SK-N-SH (cell line): ENCODE data around the gene LHX6. TPM values are rescaled to one million over a fixed set of nuclear protein-coding genes. Genes with fewer than 3 reads are reported as not detected.

ENCODE experiments used
- CTCF ChIA-PET: fragments of 300-600, 350-600 bp; formaldehyde crosslinking; extraction: SDS; loops from one replicate; lab custom pipeline; 2021; lab: Yijun Ruan, JAX
- POLR2A ChIA-PET: fragments of 350-600 bp; sonication (Branson Sonifier 250); formaldehyde crosslinking; extraction: SDS; loops from one replicate; lab custom pipeline; 2020; ENCODE audit warnings: antibody characterized with exemption, inconsistent platforms; lab: Yijun Ruan, JAX
- DNase-seq: peaks from one replicate; pipeline ENCODE4 v3.0.0; 2012
- H2AFZ ChIP-seq: fragments of 200-600 bp; sonication (generic); 2 replicates; pipeline ENCODE4 v1.8.1; 2016; ENCODE audit warnings: antibody characterized with exemption, mild to moderate bottlenecking, low read depth
- H3F3A ChIP-seq: fragments of 200-600 bp; sonication (generic); replicated peaks from 2 replicates; pipeline ENCODE3; 2016; ENCODE audit warnings: antibody characterized with exemption, mild to moderate bottlenecking; ENCODE audit not compliant: insufficient read depth
- H3K27ac ChIP-seq, 2 experiments: fragments of 200-500 bp in 1 of 2; fragments of 200-600 bp in 1 of 2; sonication (Bioruptor generic) in 1 of 2; sonication (generic), shearing (Covaris generic) in 1 of 2; 2 replicates each; pipeline versions ENCODE4 v1.5.1 to v1.6.1; 2014 to 2016; ENCODE audit warnings: low read depth in 2 of 2, inconsistent platforms in 1 of 2, low read length in 1 of 2, mild to moderate bottlenecking in 1 of 2, mixed read lengths in 1 of 2
- H3K27me3 ChIP-seq: fragments of 200-600 bp; sonication (generic), shearing (Covaris generic); 2 replicates; pipeline ENCODE4 v1.6.1; 2016; ENCODE audit warnings: mixed run types; ENCODE audit not compliant: insufficient read depth
- H3K36me3 ChIP-seq, 2 experiments: fragments of 200-500 bp in 1 of 2; fragments of 200-600 bp in 1 of 2; sonication (Bioruptor generic) in 1 of 2; sonication (generic) in 1 of 2; replicated peaks in 1 of 2; 2 replicates each; pipeline versions ENCODE3 to v1.5.1; 2014 to 2016; ENCODE audit warnings: low read length in 1 of 2, mild to moderate bottlenecking in 1 of 2; ENCODE audit not compliant: insufficient read depth in 2 of 2, control insufficient read depth in 1 of 2
- H3K4me1 ChIP-seq, 2 experiments: fragments of 200-500 bp in 1 of 2; fragments of 200-600 bp in 1 of 2; sonication (Bioruptor generic) in 1 of 2; sonication (generic), shearing (Covaris generic) in 1 of 2; 2 replicates each; pipeline versions ENCODE4 v1.5.1 to v1.6.1; 2014 to 2016; ENCODE audit warnings: low read depth in 1 of 2, low read length in 1 of 2, mixed run types in 1 of 2; ENCODE audit not compliant: insufficient read depth in 2 of 2, control insufficient read depth in 1 of 2
- H3K4me2 ChIP-seq: fragments of 200-600 bp; sonication (generic), shearing (Covaris generic); 2 replicates; pipeline ENCODE4 v1.6.1; 2017; ENCODE audit warnings: mixed run types
- H3K4me3 ChIP-seq, 2 experiments: fragments of 200-500 bp in 1 of 2; fragments of 200-600 bp in 1 of 2; sonication (Bioruptor generic) in 1 of 2; sonication (generic), shearing (Covaris generic) in 1 of 2; 2 replicates each; pipeline versions ENCODE4 v1.5.1 to v1.8.1; 2014 to 2016; ENCODE audit warnings: low read depth in 2 of 2, inconsistent platforms in 1 of 2, low read length in 1 of 2, mild to moderate bottlenecking in 1 of 2, mixed read lengths in 1 of 2, moderate library complexity in 1 of 2
- H3K79me2 ChIP-seq: fragments of 200-600 bp; sonication (generic); 2 replicates; pipeline ENCODE4 v1.8.1; 2017; ENCODE audit warnings: mild to moderate bottlenecking; ENCODE audit not compliant: insufficient read depth
- H3K9ac ChIP-seq: fragments of 200-600 bp; sonication (generic); 2 replicates; pipeline ENCODE4 v1.6.1; 2017; ENCODE audit warnings: mixed run types
- H3K9me2 ChIP-seq: fragments of 200-600 bp; sonication (generic); 2 replicates; pipeline ENCODE4 v1.6.1; 2017; ENCODE audit warnings: mixed run types
- H3K9me3 ChIP-seq: fragments of 200-600 bp; sonication (generic); 2 replicates; pipeline ENCODE4 v1.6.1; 2017; ENCODE audit warnings: mixed run types, mild to moderate bottlenecking, moderate library complexity
- H4K20me1 ChIP-seq: fragments of 200-600 bp; sonication (generic); 2 replicates; pipeline ENCODE4 v1.6.1; 2017; ENCODE audit warnings: mild to moderate bottlenecking, mixed run types; ENCODE audit not compliant: insufficient read depth
- EP300 ChIP-seq, 2 experiments: IDR thresholded peaks; 2 replicates each; pipeline versions ENCODE4 v1.4.0 to v1.6.1; 2012; ENCODE audit warnings: borderline replicate concordance in 1 of 2, low read depth in 1 of 2, low read length in 1 of 2
- FOXJ3 ChIP-seq: sonication (generic); formaldehyde crosslinking; IDR thresholded peaks from 2 replicates; pipeline ENCODE4 v1.5.1; 2020; ENCODE audit warnings: mild to moderate bottlenecking, missing genetic modification reagents
- GABPA ChIP-seq: IDR thresholded peaks from 2 replicates; pipeline ENCODE4 v1.4.0; 2012; ENCODE audit warnings: low read depth, mild to moderate bottlenecking
- GATA2 ChIP-seq: sonication (generic); formaldehyde crosslinking; IDR thresholded peaks from 2 replicates; pipeline ENCODE4 v1.5.0; 2020; ENCODE audit warnings: mild to moderate bottlenecking, missing genetic modification reagents
- JUND ChIP-seq: IDR thresholded peaks from 2 replicates; pipeline ENCODE4 v1.4.0; 2012
- MEF2A ChIP-seq: IDR thresholded peaks from 2 replicates; pipeline ENCODE4 v1.4.0; 2012; ENCODE audit warnings: low read depth, borderline replicate concordance
- MXI1 ChIP-seq: IDR thresholded peaks from 2 replicates; pipeline ENCODE4 v1.6.1; 2012; ENCODE audit warnings: mild to moderate bottlenecking, low read depth, low read length, improper control_type of control experiment
- NFIC ChIP-seq: IDR thresholded peaks from 2 replicates; pipeline ENCODE4 v1.4.0; 2012; ENCODE audit warnings: borderline replicate concordance
- NRF1 ChIP-seq: IDR thresholded peaks from 2 replicates; pipeline ENCODE4 v1.6.1; 2012; ENCODE audit warnings: low read depth, mild to moderate bottlenecking, low read length
- RAD21 ChIP-seq: IDR thresholded peaks from 2 replicates; pipeline ENCODE4 v1.6.1; 2012; ENCODE audit warnings: mild to moderate bottlenecking, low read length
- RCOR1 ChIP-seq: fragments of 150-350 bp; IDR thresholded peaks from 2 replicates; pipeline ENCODE4 v1.6.1; 2017; ENCODE audit warnings: antibody characterized with exemption, low read length
- RXRA ChIP-seq: IDR thresholded peaks from 2 replicates; pipeline ENCODE4 v1.4.0; 2012; ENCODE audit warnings: low read depth, mild to moderate bottlenecking, borderline replicate concordance
- SIN3A ChIP-seq: IDR thresholded peaks from 2 replicates; pipeline ENCODE4 v1.6.1; 2012; ENCODE audit warnings: low read depth, mild to moderate bottlenecking, low read length, moderate library complexity, borderline replicate concordance
- TAF1 ChIP-seq: IDR thresholded peaks from 2 replicates; pipeline ENCODE4 v1.6.1; 2012; ENCODE audit warnings: low read depth, mild to moderate bottlenecking, low read length, moderate library complexity, borderline replicate concordance
- TCF12 ChIP-seq: IDR thresholded peaks from 2 replicates; pipeline ENCODE4 v1.4.0; 2012
- TEAD4 ChIP-seq: IDR thresholded peaks from 2 replicates; pipeline ENCODE4 v1.4.0; 2012; ENCODE audit warnings: mild to moderate bottlenecking, borderline replicate concordance; ENCODE audit not compliant: insufficient read depth
- USF1 ChIP-seq: IDR thresholded peaks from 2 replicates; pipeline ENCODE4 v1.4.0; 2012; ENCODE audit warnings: low read depth, borderline replicate concordance
- ZBTB33 ChIP-seq: IDR thresholded peaks from 2 replicates; pipeline ENCODE4 v1.4.0; 2012; ENCODE audit warnings: low read depth, borderline replicate concordance
- WGBS: methylation state at CpG from one replicate; pipeline ENCODE4 v1.1.6; 2017; ENCODE audit warnings: low lambda C conversion rate; 5-methylcytosine and 5-hydroxymethylcytosine counted together
- polyA plus RNA-seq, 3 experiments: library from polyadenylated mRNA; depleted of rRNA; stranded (reverse); fragments of >200 nt; gene quantifications; 2 replicates each; pipeline ENCODE4 v1.2.3, GENCODE V29; 2012
- TF ChIP-seq, protein P1 (sequence below): fragments of 150-350 bp; IDR thresholded peaks from 2 replicates; pipeline ENCODE4 v1.6.1; 2016; ENCODE audit warnings: mild to moderate bottlenecking, low read depth, low read length
- TF ChIP-seq, protein P2 (sequence below): IDR thresholded peaks from 2 replicates; pipeline ENCODE4 v1.4.0; 2012; ENCODE audit warnings: low read depth

The LHX6 gene
- polyA plus RNA-seq, 1 of the 3 experiments (the other 2 are of a cell fraction), result 0.02 TPM

GRCh38 chr9:122248448-122248865, 19.7 kb upstream of the LHX6 start:
- DNase-seq, result no peak
- H3K4me1 ChIP-seq, result no peaks in the 10 kb centered on the region
- H3K36me3 ChIP-seq, result peaks cover 63 to 81% of the 10 kb centered on the region in 2 experiments
- no peaks in the 10 kb centered on the region for H3K9me2 ChIP-seq
- TF ChIP-seq, protein P1, sequence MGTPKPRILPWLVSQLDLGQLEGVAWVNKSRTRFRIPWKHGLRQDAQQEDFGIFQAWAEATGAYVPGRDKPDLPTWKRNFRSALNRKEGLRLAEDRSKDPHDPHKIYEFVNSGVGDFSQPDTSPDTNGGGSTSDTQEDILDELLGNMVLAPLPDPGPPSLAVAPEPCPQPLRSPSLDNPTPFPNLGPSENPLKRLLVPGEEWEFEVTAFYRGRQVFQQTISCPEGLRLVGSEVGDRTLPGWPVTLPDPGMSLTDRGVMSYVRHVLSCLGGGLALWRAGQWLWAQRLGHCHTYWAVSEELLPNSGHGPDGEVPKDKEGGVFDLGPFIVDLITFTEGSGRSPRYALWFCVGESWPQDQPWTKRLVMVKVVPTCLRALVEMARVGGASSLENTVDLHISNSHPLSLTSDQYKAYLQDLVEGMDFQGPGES, result no peak
- TF ChIP-seq TCF12, result no peak
- no peak for TF ChIP-seq EP300 (IDR thresholded peaks at IDR 0.05; ENCODE audit: borderline replicate concordance in 1 of 2, low read depth in 1 of 2, low read length in 1 of 2)
- no peak for TF ChIP-seq FOXJ3 (CRISPR knock-in tag)
- no peak for TF ChIP-seq TEAD4
- no peak for TF ChIP-seq RCOR1
- no peak for TF ChIP-seq MEF2A
- no peak for TF ChIP-seq NRF1
- no peak for TF ChIP-seq RXRA
- no peak for TF ChIP-seq ZBTB33
- no peak for TF ChIP-seq GABPA
- no peak for TF ChIP-seq SIN3A
- TF ChIP-seq RAD21, result no peak
- TF ChIP-seq NFIC, result no peak
- no peak for TF ChIP-seq MXI1
- TF ChIP-seq, protein P2, sequence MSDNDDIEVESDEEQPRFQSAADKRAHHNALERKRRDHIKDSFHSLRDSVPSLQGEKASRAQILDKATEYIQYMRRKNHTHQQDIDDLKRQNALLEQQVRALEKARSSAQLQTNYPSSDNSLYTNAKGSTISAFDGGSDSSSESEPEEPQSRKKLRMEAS, result no peak
- TF ChIP-seq JUND, result no peak
- TF ChIP-seq TAF1, result no peak
- TF ChIP-seq USF1, result no peak
- TF ChIP-seq GATA2, result no peak
- H3K4me2 ChIP-seq, result no peak overlapping the region
- ChIA-PET POLR2A (no interaction called here), CTCF (interaction anchor here (1.0 kb wide), 1 partner anchor 102 kb away, joined by 3 read pairs; no protein-coding TSS in a partner anchor)
- H3K27me3 ChIP-seq, result no peaks in the 10 kb centered on the region
- H3F3A ChIP-seq, result no peaks in the 10 kb centered on the region
- no peak overlapping the region for H3K27ac ChIP-seq
- no peak overlapping the region for H2AFZ ChIP-seq
- peaks cover 5% of the 10 kb centered on the region; the same call in 1 of the 2 replicates for H3K79me2 ChIP-seq
- no peak overlapping the region for H3K9ac ChIP-seq
- WGBS, result 95% methylated on average over 5 of the region's 5 CpGs
- no peaks in the 10 kb centered on the region; the same call in 1 of the 2 replicates for H4K20me1 ChIP-seq
- H3K9me3 ChIP-seq, result no peaks in the 10 kb centered on the region
- no peak overlapping the region for H3K4me3 ChIP-seq
